PFSK-1 (cell line): ENCODE data around the gene CACNA1B.

Source experiments
- POLR2AphosphoS5 ChIP-seq: IDR thresholded peaks from 2 replicates; pipeline ENCODE4 v1.6.1; 2012; ENCODE audit warnings: low read depth, mild to moderate bottlenecking, control low read depth, low read length, moderate library complexity
- TAF1 ChIP-seq: IDR thresholded peaks from 2 replicates; pipeline ENCODE4 v1.6.1; 2012; ENCODE audit warnings: low read length, control low read depth, borderline replicate concordance; ENCODE audit not compliant: insufficient read depth

DNA sequence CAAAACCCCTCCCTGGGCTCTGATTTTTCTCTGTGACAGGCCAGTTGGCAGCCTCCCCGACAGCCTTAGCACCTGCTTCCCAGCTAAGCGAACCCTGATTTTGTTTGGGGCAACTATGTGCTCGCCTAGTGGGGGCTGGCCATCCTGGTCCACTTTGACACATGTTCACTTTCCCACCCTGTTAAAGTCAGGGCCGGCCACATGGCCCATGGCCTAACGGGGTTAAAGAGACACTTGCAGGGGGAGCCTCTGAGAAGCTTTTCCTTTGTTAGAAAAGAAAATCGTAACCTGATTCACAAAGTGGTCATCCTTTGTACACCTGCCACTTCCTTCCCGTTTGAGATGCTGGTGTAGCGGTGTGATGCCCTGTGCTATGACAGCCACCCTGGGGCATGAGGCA, 1.3 kb upstream of the CACNA1B start:
- TF ChIP-seq POLR2AphosphoS5 (no peak), TAF1 (no peak)
